Panc1 (cell line): ENCODE results near the gene ADCY2. TPM values are rescaled to one million over a fixed set of nuclear protein-coding genes. Genes with fewer than 3 reads are reported as not detected.

Experiments
- ATAC-seq: fragments of 200-7000 bp; cut with Tn5 transposase; 2 replicates; pipeline ENCODE4 v1.9.1; 2020; ENCODE audit warnings: mild to moderate bottlenecking, moderate library complexity
- BruUV-seq: library from RNA; stranded (reverse); fragments of 400-500 nt; replicated peaks from 2 replicates; lab custom pipeline; 2021; lab: Mats Ljungman, UMichigan
- CTCF ChIA-PET: fragments of 300-600 bp; sonication (Branson Sonifier 250); formaldehyde crosslinking; loops from one replicate; lab custom pipeline; 2022; ENCODE audit warnings: antibody characterized with exemption; lab: Charles Lee
- POLR2A ChIA-PET: fragments of 300-600 bp; sonication (Branson Sonifier 250); formaldehyde crosslinking; loops from one replicate; lab custom pipeline; 2022; ENCODE audit warnings: antibody characterized with exemption; lab: Charles Lee
- DNase-seq: peaks from one replicate; pipeline ENCODE4 v3.0.0-alpha.2; 2010; ENCODE audit warnings: low read depth, low spot score
- H3K27ac ChIP-seq: 2 replicates; pipeline ENCODE4 v1.5.1; 2011; ENCODE audit warnings: mild to moderate bottlenecking, low read length, inconsistent platforms
- H3K27me3 ChIP-seq: fragments of 200-500 bp; sonication (Bioruptor generic); 2 replicates; pipeline ENCODE4 v1.6.0; 2014; ENCODE audit warnings: low read length, inconsistent platforms; ENCODE audit not compliant: control insufficient read depth, insufficient read depth
- H3K36me3 ChIP-seq: fragments of 200-500 bp; sonication (Bioruptor generic); 2 replicates; pipeline ENCODE4 v1.5.1; 2014; ENCODE audit warnings: inconsistent platforms, mild to moderate bottlenecking, low read length, moderate library complexity; ENCODE audit not compliant: control insufficient read depth, insufficient read depth
- H3K4me1 ChIP-seq: 2 replicates; pipeline ENCODE4 v1.5.1; 2011; ENCODE audit warnings: inconsistent platforms, mild to moderate bottlenecking, low read length, moderate library complexity; ENCODE audit not compliant: control insufficient read depth, insufficient read depth
- H3K4me3 ChIP-seq, 2 experiments: 2 replicates each; pipeline ENCODE4 v1.5.1; 2011 to 2012; ENCODE audit warnings: low read depth in 2 of 2, low read length in 2 of 2, mild to moderate bottlenecking in 2 of 2, inconsistent platforms in 1 of 2, moderate library complexity in 1 of 2
- H3K9me3 ChIP-seq: fragments of 200-500 bp; sonication (Bioruptor generic); 2 replicates; pipeline ENCODE4 v1.5.1; 2014; ENCODE audit warnings: low read depth, mild to moderate bottlenecking, inconsistent platforms, low read length, moderate library complexity; ENCODE audit not compliant: control insufficient read depth, insufficient read depth
- CTCF ChIP-seq: fragments of 450-650 bp; IDR thresholded peaks from 2 replicates; pipeline ENCODE4 v1.5.1; 2017; ENCODE audit warnings: mild to moderate bottlenecking
- POLR2AphosphoS5 ChIP-seq: IDR thresholded peaks from 2 replicates; pipeline ENCODE4 v1.6.1; 2012; ENCODE audit warnings: mild to moderate bottlenecking, low read depth, low read length, moderate library complexity
- REST ChIP-seq, 2 experiments: IDR thresholded peaks; 2 replicates each; pipeline ENCODE4 v1.6.1; 2011 to 2012; ENCODE audit warnings: low read depth in 2 of 2, control low read depth in 1 of 2, low read length in 1 of 2, mild to moderate bottlenecking in 1 of 2, moderate library complexity in 1 of 2; ENCODE audit not compliant: insufficient read depth in 1 of 2
- SIN3A ChIP-seq: IDR thresholded peaks from 2 replicates; pipeline ENCODE4 v1.6.1; 2012; ENCODE audit warnings: low read depth, mild to moderate bottlenecking, low read length, moderate library complexity, borderline replicate concordance; ENCODE audit not compliant: insufficient read depth
- TCF7L2 ChIP-seq: IDR thresholded peaks from 2 replicates; pipeline ENCODE4 v1.6.1; 2011; ENCODE audit warnings: mild to moderate bottlenecking, low read depth, low read length, inconsistent platforms
- in situ Hi-C: cut with HindIII; loops from 2 replicates; pipeline ENCODE4 v1.10.0; 2016; ENCODE audit warnings: low sequenced_read_pairs, low pct_unique_long_range_greater_than_20kb
- intact Hi-C: fragments of 100-400 bp; cut with micrococcal nuclease; formaldehyde crosslinking; loops from one replicate; pipeline ENCODE4 v1.10.0; 2022; ENCODE audit not compliant: unreplicated experiment
- total RNA-seq: library from RNA; stranded (reverse); gene quantifications from one replicate; pipeline ENCODE4 v1.2.1, GENCODE V29; 2021; ENCODE audit not compliant: unreplicated experiment

Gene ADCY2
- total RNA-seq, 1 experiment from 2014 or later: 0.13 TPM

- in situ Hi-C loops: no loop called here
- no peaks in the 10 kb centered on the region for H3K9me3 ChIP-seq
- BruUV-seq: no TSS peak
- H3K4me3 ChIP-seq: no peak overlapping the region
- ChIA-PET CTCF (no interaction called here), POLR2A (interaction anchor here (0.5 kb wide), 1 partner anchor 1128 kb away, joined by 11 read pairs; no protein-coding TSS in a partner anchor)
- intact Hi-C loops: no loop called here
- TF ChIP-seq CTCF (no peak), TCF7L2 (no peak), REST (IDR thresholded peaks at IDR 0.05; ENCODE audit: insufficient read depth in 1 of 2, low read depth in 2 of 2, low read length in 1 of 2) (no peak), SIN3A (no peak), POLR2AphosphoS5 (no peak)
- no peak for DNase-seq
- H3K27me3 ChIP-seq: no peaks in the 10 kb centered on the region
- no peak overlapping the region for H3K27ac ChIP-seq
- no peaks in the 10 kb centered on the region for H3K36me3 ChIP-seq
- ATAC-seq: no peak
- no peaks in the 10 kb centered on the region for H3K4me1 ChIP-seq
Measured at GRCh38 chr5:7664208-7664607, 268.3 kb downstream of the ADCY2 start.

GRCh38 chr5:7667216-7667767 is 271.4 kb downstream of the ADCY2 start:
- Histone ChIP-seq H3K36me3 (no peaks in the 10 kb centered on the region), H3K27me3 (no peaks in the 10 kb centered on the region), H3K27ac (no peak overlapping the region), H3K9me3 (no peaks in the 10 kb centered on the region), H3K4me1 (no peaks in the 10 kb centered on the region), H3K4me3 (no peak overlapping the region)
- intact Hi-C loops: no loop called here
- no TSS peak for BruUV-seq
- in situ Hi-C loops: no loop called here
- ChIA-PET CTCF (interaction anchor here (0.6 kb wide), 1 partner anchor 72 kb away, joined by 3 read pairs; no protein-coding TSS in a partner anchor), POLR2A (no interaction called here)
- no peak for ATAC-seq
- no peak for DNase-seq
- no peak for TF ChIP-seq POLR2AphosphoS5
- TF ChIP-seq SIN3A: no peak
- TF ChIP-seq CTCF: no peak
- TF ChIP-seq REST (IDR thresholded peaks at IDR 0.05; ENCODE audit: insufficient read depth in 1 of 2, low read depth in 2 of 2, low read length in 1 of 2): no peak
- TF ChIP-seq TCF7L2: no peak
